HCT116 (cell line): Measurements from ENCODE around the gene GRPR. TPM values are rescaled to one million over a fixed set of nuclear protein-coding genes. Genes with fewer than 3 reads are reported as not detected.

Experiments
- ATAC-seq: fragments of 200-7000 bp; cut with Tn5 transposase; 2 replicates; pipeline ENCODE4 v1.9.1; 2020; ENCODE audit warnings: mild to moderate bottlenecking, moderate library complexity
- BruUV-seq: library from RNA; stranded (reverse); fragments of 400-500 nt; replicated peaks from 2 replicates; lab custom pipeline; 2021; lab: Mats Ljungman, UMichigan
- CTCF ChIA-PET: fragments of 300-600 bp; sonication (Branson Sonifier 250); formaldehyde crosslinking; loops from one replicate; lab custom pipeline; 2021; ENCODE audit warnings: antibody characterized with exemption; lab: Charles Lee
- POLR2A ChIA-PET: fragments of 300-600, 350-600 bp; sonication (Branson Sonifier 250); formaldehyde crosslinking; loops from one replicate; lab custom pipeline; 2021; ENCODE audit warnings: antibody characterized with exemption; lab: Charles Lee
- RAD21 ChIA-PET, 2 experiments: fragments of 300-600 bp; sonication (Branson Sonifier 250); formaldehyde crosslinking; loops; one replicate each; lab custom pipeline; 2023; ENCODE audit warnings: low total read pairs in 2 of 2; ENCODE audit not compliant: uncharacterized antibody in 2 of 2, unreplicated experiment in 2 of 2, low non-redundant PET in 1 of 2; lab: Charles Lee
- DNase-seq: peaks from one replicate; pipeline ENCODE4 v3.0.0-alpha.2; 2010; ENCODE audit warnings: low read depth, low spot score
- H2AFZ ChIP-seq: fragments of 200-600 bp; shearing (Covaris generic), sonication (generic); 2 replicates; pipeline ENCODE4 v1.6.1; 2017; ENCODE audit warnings: low read depth, mixed run types, mixed read lengths, antibody characterized with exemption, low read length; ENCODE audit not compliant: poor library complexity, severe bottlenecking
- H3K27ac ChIP-seq: 2 replicates; pipeline ENCODE4 v1.5.1; 2012; ENCODE audit warnings: low read depth, low read length
- H3K27me3 ChIP-seq: fragments of 200-600 bp; sonication (generic); 2 replicates; pipeline ENCODE4 v1.6.1; 2016; ENCODE audit warnings: mixed run types, low read length, mixed read lengths; ENCODE audit not compliant: insufficient read depth
- H3K36me3 ChIP-seq, 2 experiments: fragments of 200-500 bp in 1 of 2; fragments of 200-600 bp in 1 of 2; sonication (Bioruptor generic) in 1 of 2; sonication (generic) in 1 of 2; 2 replicates each; pipeline versions ENCODE4 v1.5.1 to v1.6.1; 2014 to 2016; ENCODE audit warnings: low read length in 2 of 2, inconsistent platforms in 1 of 2, mixed read lengths in 1 of 2, mixed run types in 1 of 2; ENCODE audit not compliant: insufficient read depth in 2 of 2, control insufficient read depth in 1 of 2
- H3K4me1 ChIP-seq, 2 experiments: fragments of 200-600 bp in 1 of 2; sonication (generic) in 1 of 2; 2 replicates each; pipeline versions ENCODE4 v1.5.1 to v1.6.1; 2012 to 2017; ENCODE audit warnings: low read length in 2 of 2, inconsistent platforms in 1 of 2, mild to moderate bottlenecking in 1 of 2, mixed read lengths in 1 of 2, mixed run types in 1 of 2, moderate library complexity in 1 of 2; ENCODE audit not compliant: insufficient read depth in 2 of 2, control insufficient read depth in 1 of 2
- H3K4me2 ChIP-seq: fragments of 200-600 bp; sonication (generic); 2 replicates; pipeline ENCODE4 v1.6.1; 2017; ENCODE audit warnings: mixed run types, low read length, mixed read lengths
- H3K4me3 ChIP-seq, 2 experiments: fragments of 200-600 bp in 1 of 2; sonication (generic) in 1 of 2; replicated peaks in 1 of 2; 2 replicates each; pipeline ENCODE4 v1.5.1; 2011 to 2016; ENCODE audit warnings: low read length in 2 of 2, control low read depth in 1 of 2, low read depth in 1 of 2, mild to moderate bottlenecking in 1 of 2, mixed read lengths in 1 of 2, mixed run types in 1 of 2
- H3K79me2 ChIP-seq: fragments of 200-600 bp; sonication (generic); 2 replicates; pipeline ENCODE4 v1.6.1; 2017; ENCODE audit warnings: mild to moderate bottlenecking, mixed run types, low read length, moderate library complexity, mixed read lengths; ENCODE audit not compliant: insufficient read depth
- H3K9ac ChIP-seq: fragments of 200-600 bp; sonication (generic); 2 replicates; pipeline ENCODE4 v1.6.1; 2016; ENCODE audit warnings: low read length, mixed read lengths
- H3K9me2 ChIP-seq: fragments of 200-600 bp; sonication (generic), shearing (Covaris generic); 2 replicates; pipeline ENCODE4 v1.6.1; 2017; ENCODE audit warnings: mixed run types, mild to moderate bottlenecking, moderate library complexity; ENCODE audit not compliant: insufficient read depth
- H3K9me3 ChIP-seq, 2 experiments: fragments of 200-500 bp in 1 of 2; fragments of 200-600 bp in 1 of 2; sonication (Bioruptor generic) in 1 of 2; sonication (generic) in 1 of 2; 2 replicates each; pipeline ENCODE4 v1.6.1; 2014 to 2017; ENCODE audit warnings: low read length in 2 of 2, mixed read lengths in 2 of 2, inconsistent platforms in 1 of 2, low read depth in 1 of 2, mild to moderate bottlenecking in 1 of 2, mixed run types in 1 of 2, moderate library complexity in 1 of 2; ENCODE audit not compliant: control insufficient read depth in 1 of 2, insufficient read depth in 1 of 2
- H4K20me1 ChIP-seq: fragments of 200-600 bp; sonication (generic), shearing (Covaris generic); 2 replicates; pipeline ENCODE4 v1.6.1; 2017; ENCODE audit warnings: mixed run types, mild to moderate bottlenecking, moderate library complexity; ENCODE audit not compliant: insufficient read depth
- CBX3 ChIP-seq: IDR thresholded peaks from 2 replicates; pipeline ENCODE4 v1.6.1; 2012; ENCODE audit warnings: low read depth
- CEBPB ChIP-seq: IDR thresholded peaks from 2 replicates; pipeline ENCODE4 v1.6.1; 2012; ENCODE audit warnings: low read depth
- EGR1 ChIP-seq: IDR thresholded peaks from 2 replicates; pipeline ENCODE4 v1.6.1; 2012; ENCODE audit warnings: low read depth
- EZH2 ChIP-seq: fragments of 200-600 bp; sonication (generic); IDR thresholded peaks from 2 replicates; pipeline ENCODE4 v1.6.1; 2017; ENCODE audit warnings: antibody characterized with exemption, mixed run types
- EZH2phosphoT487 ChIP-seq: fragments of 200-600 bp; IDR thresholded peaks from 2 replicates; pipeline ENCODE4 v1.6.1; 2018; ENCODE audit warnings: antibody characterized with exemption, borderline replicate concordance
- FOSL1 ChIP-seq: IDR thresholded peaks from 2 replicates; pipeline ENCODE4 v1.6.1; 2012; ENCODE audit warnings: low read depth
- MAX ChIP-seq: IDR thresholded peaks from 2 replicates; pipeline ENCODE4 v1.6.1; 2012
- REST ChIP-seq: IDR thresholded peaks from 2 replicates; pipeline ENCODE4 v1.6.1; 2012; ENCODE audit warnings: low read depth
- SIN3A ChIP-seq: IDR thresholded peaks from 2 replicates; pipeline ENCODE4 v1.6.1; 2012; ENCODE audit warnings: low read depth
- ZFX ChIP-seq: fragments of 450-650 bp; IDR thresholded peaks from 2 replicates; pipeline ENCODE4 v1.6.1; 2017
- ZNF274 ChIP-seq: fragments of 200-500 bp; sonication (Bioruptor generic); IDR thresholded peaks from 2 replicates; pipeline ENCODE4 v1.6.1; 2014; ENCODE audit warnings: mild to moderate bottlenecking, low read depth, low read length, inconsistent platforms
- intact Hi-C: fragments of 100-400 bp; cut with micrococcal nuclease; formaldehyde crosslinking; loops from 2 replicates; pipeline ENCODE4 v1.10.0; 2022
- total RNA-seq: library from RNA; stranded (reverse); gene quantifications from one replicate; pipeline ENCODE4 v1.2.1, GENCODE V29; 2021; ENCODE audit not compliant: unreplicated experiment

The GRPR gene
- total RNA-seq, 1 experiment from 2014 or later: 0.15 TPM

GRCh38 chrX:16177260-16177659 is 53.9 kb downstream of the GRPR start:
- Histone ChIP-seq H3K4me1 (no peaks in the 10 kb centered on the region), H4K20me1 (no peaks in the 10 kb centered on the region), H2AFZ (no peak overlapping the region), H3K27me3 (no peaks in the 10 kb centered on the region), H3K9me3 (no peaks in the 10 kb centered on the region), H3K79me2 (no peaks in the 10 kb centered on the region), H3K27ac (no peak overlapping the region), H3K4me3 (no peak overlapping the region), H3K9ac (no peak overlapping the region), H3K36me3 (0 out of 4 replicates have a peak, but pooled peaks cover 0 to 13% of the 10 kb centered on the region in 2 experiments), H3K4me2 (no peak overlapping the region), H3K9me2 (no peaks in the 10 kb centered on the region)
- ChIA-PET POLR2A (no interaction called here), RAD21 (no interaction called here), CTCF (no interaction called here)
- no TSS peak for BruUV-seq
- intact Hi-C loops: no loop called here
- TF ChIP-seq FOSL1: no peak
- no peak for TF ChIP-seq MAX
- no peak for TF ChIP-seq CBX3
- no peak for TF ChIP-seq EZH2phosphoT487
- no peak for TF ChIP-seq ZFX
- TF ChIP-seq REST: no peak
- TF ChIP-seq CEBPB: no peak
- no peak for TF ChIP-seq EGR1
- no peak for TF ChIP-seq SIN3A
- no peak for TF ChIP-seq EZH2
- no peak for TF ChIP-seq ZNF274
- no peak for DNase-seq
- no peak for ATAC-seq
